ENCODE data around the gene PDE6A.

PDE6A gene

DNA sequence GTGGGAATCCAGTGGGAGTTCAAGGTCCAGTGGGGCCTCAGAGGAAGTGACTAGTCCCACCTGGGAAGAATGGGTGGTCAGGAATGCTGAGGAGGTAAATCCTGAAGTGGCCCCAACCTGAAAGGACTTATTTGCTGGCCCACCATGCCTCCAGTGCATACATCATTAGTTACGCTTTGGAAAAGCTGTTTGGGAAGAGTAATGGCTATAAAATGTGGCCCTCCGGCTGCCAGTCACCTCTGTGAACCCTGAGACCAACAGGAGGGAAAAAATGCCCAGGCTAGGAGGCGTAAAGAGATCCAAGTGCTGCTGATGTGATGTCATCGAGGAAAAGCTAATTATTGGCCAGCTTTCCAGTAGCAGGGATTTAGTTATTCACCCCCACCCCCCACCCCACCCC, 13.3 kb upstream of the PDE6A start:
- Mint-ChIP-seq H3K36me3 (ENCODE audit: low read depth) (peaks cover 4% of the 10 kb centered on the region), H3K27me3 (ENCODE audit: low read depth, poor library complexity) (no peaks in the 10 kb centered on the region), H3K4me1 (peaks cover 55% of the 10 kb centered on the region), H3K27ac (no peak overlapping the region), H3K4me3 (no peak overlapping the region), H3K9me3 (no peaks in the 10 kb centered on the region)
- DNase-seq = peak; percentile 20
- TF ChIP-seq, protein P1, sequence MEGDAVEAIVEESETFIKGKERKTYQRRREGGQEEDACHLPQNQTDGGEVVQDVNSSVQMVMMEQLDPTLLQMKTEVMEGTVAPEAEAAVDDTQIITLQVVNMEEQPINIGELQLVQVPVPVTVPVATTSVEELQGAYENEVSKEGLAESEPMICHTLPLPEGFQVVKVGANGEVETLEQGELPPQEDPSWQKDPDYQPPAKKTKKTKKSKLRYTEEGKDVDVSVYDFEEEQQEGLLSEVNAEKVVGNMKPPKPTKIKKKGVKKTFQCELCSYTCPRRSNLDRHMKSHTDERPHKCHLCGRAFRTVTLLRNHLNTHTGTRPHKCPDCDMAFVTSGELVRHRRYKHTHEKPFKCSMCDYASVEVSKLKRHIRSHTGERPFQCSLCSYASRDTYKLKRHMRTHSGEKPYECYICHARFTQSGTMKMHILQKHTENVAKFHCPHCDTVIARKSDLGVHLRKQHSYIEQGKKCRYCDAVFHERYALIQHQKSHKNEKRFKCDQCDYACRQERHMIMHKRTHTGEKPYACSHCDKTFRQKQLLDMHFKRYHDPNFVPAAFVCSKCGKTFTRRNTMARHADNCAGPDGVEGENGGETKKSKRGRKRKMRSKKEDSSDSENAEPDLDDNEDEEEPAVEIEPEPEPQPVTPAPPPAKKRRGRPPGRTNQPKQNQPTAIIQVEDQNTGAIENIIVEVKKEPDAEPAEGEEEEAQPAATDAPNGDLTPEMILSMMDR (IDR thresholded peaks at IDR 0.05) = no peak

DNA sequence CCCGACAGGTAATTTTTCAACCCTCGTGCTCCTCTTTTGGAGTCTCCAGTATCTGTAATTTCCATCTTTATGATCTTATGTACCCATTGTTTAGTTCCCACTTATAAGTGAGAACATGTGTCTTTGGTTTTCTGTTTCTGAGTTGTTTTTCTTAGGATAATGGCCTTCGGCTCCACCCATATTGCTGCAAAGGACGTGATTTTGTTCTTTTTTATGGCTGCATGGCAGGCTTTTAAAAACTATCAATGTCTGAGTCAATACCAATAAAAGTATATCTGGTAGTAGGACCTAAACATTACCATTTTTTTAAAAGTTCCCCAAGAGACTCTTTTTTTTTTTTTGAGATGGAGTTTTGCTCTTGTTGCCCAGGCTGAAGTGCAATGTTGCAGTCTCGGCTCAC, 12.1 kb upstream of the PDE6A start:
- DNase-seq = no peak
- H3K27ac Mint-ChIP-seq = no peak overlapping the region
- TF ChIP-seq, protein P1 (IDR thresholded peaks at IDR 0.05) = no peak
- no peaks in the 10 kb centered on the region for H3K9me3 Mint-ChIP-seq
- no peak overlapping the region for H3K4me3 Mint-ChIP-seq
- peaks cover 44% of the 10 kb centered on the region for H3K4me1 Mint-ChIP-seq
- H3K27me3 Mint-ChIP-seq (ENCODE audit: low read depth, poor library complexity) = no peaks in the 10 kb centered on the region
- no peaks in the 10 kb centered on the region for H3K36me3 Mint-ChIP-seq (ENCODE audit: low read depth)

DNA sequence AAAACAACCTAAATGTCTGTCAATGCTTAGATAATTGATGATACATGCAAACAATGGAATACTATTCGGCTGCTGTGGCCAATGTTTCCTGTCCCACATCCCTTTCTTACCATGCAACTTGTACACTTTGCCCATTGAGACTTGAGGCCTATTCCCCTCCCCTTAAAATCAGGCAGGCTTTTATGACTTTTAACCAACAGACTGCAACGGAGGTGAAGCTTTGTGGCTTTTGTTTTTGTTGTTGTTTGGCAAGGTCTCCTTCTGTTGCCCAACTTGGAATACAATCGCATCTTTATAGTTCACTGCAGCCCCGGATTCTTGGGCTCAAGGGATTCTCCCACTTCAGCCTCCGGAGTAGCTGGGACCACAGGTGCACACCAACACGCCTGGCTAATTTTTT, 10.2 kb upstream of the PDE6A start:
- TF ChIP-seq, protein P1 (IDR thresholded peaks at IDR 0.05) = no peak
- Mint-ChIP-seq H3K4me1 (peaks cover 39% of the 10 kb centered on the region), H3K27me3 (ENCODE audit: low read depth, poor library complexity) (peaks cover 2% of the 10 kb centered on the region), H3K36me3 (ENCODE audit: low read depth) (no peaks in the 10 kb centered on the region), H3K9me3 (no peaks in the 10 kb centered on the region), H3K27ac (no peak overlapping the region), H3K4me3 (no peak overlapping the region)
- DNase-seq = no peak

DNA sequence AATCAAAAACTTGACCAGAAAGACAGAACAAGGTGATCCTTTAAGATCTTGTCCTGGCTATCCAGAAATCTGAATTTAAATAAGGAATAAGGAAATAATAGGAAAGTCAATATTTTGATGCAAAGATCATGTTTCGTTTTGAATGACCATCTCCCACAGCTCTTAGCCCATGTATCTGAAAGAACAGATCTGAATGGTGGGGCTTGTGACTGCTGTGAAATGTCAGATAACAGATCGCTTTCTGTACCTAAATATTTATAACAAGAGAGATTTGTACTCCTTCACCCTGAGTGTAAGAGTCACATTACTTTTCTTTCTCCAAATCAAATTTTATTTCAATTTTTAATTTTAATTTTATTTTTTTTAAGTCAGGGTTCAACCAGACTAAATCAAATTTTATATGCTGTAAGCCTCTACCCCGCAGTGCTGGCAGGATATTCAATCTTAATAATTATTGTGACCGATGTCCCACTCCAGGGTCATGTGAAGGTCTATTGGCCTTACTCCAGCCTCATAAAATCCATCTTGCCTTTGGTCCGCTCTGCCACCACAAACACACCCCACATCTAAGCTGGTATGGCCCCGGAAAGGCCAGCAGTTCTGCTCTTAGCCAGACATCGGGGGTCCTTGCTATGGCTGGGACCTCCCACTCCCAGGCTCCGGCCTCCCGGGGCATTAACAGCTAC, 9.0 kb upstream of the PDE6A start:
- Mint-ChIP-seq H3K4me1 (peaks cover 26% of the 10 kb centered on the region), H3K9me3 (no peaks in the 10 kb centered on the region), H3K27ac (no peak overlapping the region), H3K36me3 (ENCODE audit: low read depth) (no peaks in the 10 kb centered on the region), H3K27me3 (ENCODE audit: low read depth, poor library complexity) (peaks cover 3% of the 10 kb centered on the region), H3K4me3 (no peak overlapping the region)
- TF ChIP-seq, protein P1 (IDR thresholded peaks at IDR 0.05) = no peak
- DNase-seq = no peak

DNA sequence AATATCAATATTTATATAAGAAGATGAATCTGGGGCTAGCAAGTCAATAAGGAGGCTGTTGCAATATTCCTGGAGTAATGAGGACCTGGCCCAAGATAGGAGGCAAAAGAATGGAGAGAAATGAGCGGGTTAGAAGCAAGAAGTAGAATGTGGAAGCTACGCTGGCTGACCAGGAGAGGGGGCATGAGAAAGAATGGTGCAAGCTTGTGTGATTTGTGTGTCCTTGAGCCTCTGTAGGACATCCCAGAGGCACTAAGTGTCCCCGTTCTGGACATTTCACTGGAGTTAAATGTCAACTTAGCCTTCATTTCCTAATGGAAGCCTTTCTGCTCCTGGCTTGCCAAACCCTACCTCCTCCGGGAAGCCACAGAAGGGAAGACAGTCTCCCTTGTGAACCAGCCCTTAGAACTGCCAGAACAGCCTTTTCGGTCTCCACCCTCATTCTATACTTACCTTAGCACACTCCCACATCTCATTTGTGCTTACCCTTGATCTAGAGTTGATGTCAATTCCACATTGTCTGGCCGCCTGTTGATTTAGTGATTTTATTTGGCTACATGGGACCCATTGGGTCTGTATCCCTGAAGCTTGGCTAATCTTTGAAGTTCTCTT, 6.7 kb upstream of the PDE6A start:
- no peaks in the 10 kb centered on the region for H3K9me3 Mint-ChIP-seq

More for the DNA sequence above, 6.7 kb upstream of the PDE6A start:
- H3K4me3 Mint-ChIP-seq = no peak overlapping the region
- H3K27me3 Mint-ChIP-seq (ENCODE audit: low read depth, poor library complexity) = peaks cover 9% of the 10 kb centered on the region
- H3K4me1 Mint-ChIP-seq = peaks cover 10% of the 10 kb centered on the region
- TF ChIP-seq, protein P1 (IDR thresholded peaks at IDR 0.05) = no peak
- H3K36me3 Mint-ChIP-seq (ENCODE audit: low read depth) = no peaks in the 10 kb centered on the region
- DNase-seq = no peak
- H3K27ac Mint-ChIP-seq = no peak overlapping the region

Data from nephron progenitor cell (in vitro differentiated cells).